SK-N-SH treated with all-trans-retinoic acid at 6 μM for 48 hours (cell line): ENCODE results near the gene PPY.

Source experiments
- ATAC-seq: fragments of 200-7000 bp; cut with Tn5 transposase; 3 replicates; pipeline ENCODE4 v1.9.1; 2020; ENCODE audit warnings: mild to moderate bottlenecking, moderate library complexity
- ARNTL ChIP-seq: fragments of 450-650 bp; formaldehyde crosslinking; IDR thresholded peaks from 2 replicates; pipeline ENCODE4 v1.5.0; 2020; ENCODE audit warnings: low read depth, mild to moderate bottlenecking, moderate library complexity, borderline replicate concordance
- BACH2 ChIP-seq: fragments of 250-450 bp; sonication (Bioruptor Pico); IDR thresholded peaks from 2 replicates; pipeline ENCODE4 v1.9.0; 2021; ENCODE audit warnings: mild to moderate bottlenecking, borderline replicate concordance
- CSDC2 ChIP-seq: fragments of 250-450 bp; sonication (Bioruptor Pico); IDR thresholded peaks from 2 replicates; pipeline ENCODE4 v1.5.0; 2020; ENCODE audit warnings: mild to moderate bottlenecking, moderate library complexity
- GLIS3 ChIP-seq: fragments of 250-450 bp; sonication (Bioruptor Pico); IDR thresholded peaks from 2 replicates; pipeline ENCODE4 v1.5.0; 2020; ENCODE audit warnings: mild to moderate bottlenecking, moderate library complexity
- ISL1 ChIP-seq: fragments of 250-450 bp; sonication (Bioruptor Pico); IDR thresholded peaks from 2 replicates; pipeline ENCODE4 v2.1.2; 2022; ENCODE audit warnings: mild to moderate bottlenecking, moderate library complexity
- OSR1 ChIP-seq: fragments of 250-450 bp; sonication (Bioruptor Pico); IDR thresholded peaks from 2 replicates; pipeline ENCODE4 v1.8.0; 2022; ENCODE audit warnings: moderate library complexity, mild to moderate bottlenecking, inconsistent platforms
- PATZ1 ChIP-seq: fragments of 250-450 bp; sonication (Bioruptor Pico); IDR thresholded peaks from 2 replicates; pipeline ENCODE4 v1.8.0; 2020; ENCODE audit warnings: mild to moderate bottlenecking, moderate library complexity, borderline replicate concordance
- POU6F1 ChIP-seq: fragments of 250-450 bp; sonication (Bioruptor Pico); IDR thresholded peaks from 2 replicates; pipeline ENCODE4 v1.8.0; 2021; ENCODE audit warnings: low read depth, mild to moderate bottlenecking, moderate library complexity, borderline replicate concordance
- RARB ChIP-seq: fragments of 250-450 bp; sonication (Bioruptor Pico); IDR thresholded peaks from 2 replicates; pipeline ENCODE4 v1.8.0; 2021; ENCODE audit warnings: mild to moderate bottlenecking, moderate library complexity
- SNAI2 ChIP-seq: fragments of 250-450 bp; sonication (Bioruptor Pico); IDR thresholded peaks from 2 replicates; pipeline ENCODE4 v1.5.0; 2020; ENCODE audit warnings: mild to moderate bottlenecking, moderate library complexity
- TCF4 ChIP-seq: fragments of 250-450 bp; sonication (Bioruptor Pico); IDR thresholded peaks from 2 replicates; pipeline ENCODE4 v1.8.0; 2021; ENCODE audit warnings: mild to moderate bottlenecking, moderate library complexity, borderline replicate concordance
- TOX ChIP-seq: fragments of 250-450 bp; sonication (Bioruptor Pico); IDR thresholded peaks from 2 replicates; pipeline ENCODE4 v1.8.0; 2021; ENCODE audit warnings: mild to moderate bottlenecking, moderate library complexity, borderline replicate concordance
- ZC3H10 ChIP-seq: fragments of 250-450 bp; sonication (Bioruptor Pico); IDR thresholded peaks from 2 replicates; pipeline ENCODE4 v1.5.1; 2021; ENCODE audit warnings: mild to moderate bottlenecking, moderate library complexity
- ZFP3 ChIP-seq: fragments of 250-450 bp; sonication (Bioruptor Pico); IDR thresholded peaks from 2 replicates; pipeline ENCODE4 v1.5.0; 2020; ENCODE audit warnings: mild to moderate bottlenecking, moderate library complexity
- ZFP30 ChIP-seq: fragments of 450-650 bp; formaldehyde crosslinking; IDR thresholded peaks from 2 replicates; pipeline ENCODE4 v1.5.0; 2022; ENCODE audit warnings: mild to moderate bottlenecking, moderate library complexity
- ZNF565 ChIP-seq: fragments of 450-650 bp; formaldehyde crosslinking; conservative IDR thresholded peaks from 2 replicates; pipeline ENCODE4 v1.5.0; 2020; ENCODE audit warnings: low read depth, mild to moderate bottlenecking, moderate library complexity
- ZNF70 ChIP-seq: fragments of 450-650 bp; formaldehyde crosslinking; IDR thresholded peaks from 2 replicates; pipeline ENCODE4 v1.5.0; 2020; ENCODE audit warnings: mild to moderate bottlenecking, moderate library complexity
- ZNF8 ChIP-seq: fragments of 450-650 bp; formaldehyde crosslinking; IDR thresholded peaks from 2 replicates; pipeline ENCODE4 v1.5.0; 2020; ENCODE audit warnings: mild to moderate bottlenecking, moderate library complexity
- TF ChIP-seq, protein P1 (sequence below): fragments of 250-450 bp; sonication (Bioruptor Pico); IDR thresholded peaks from 2 replicates; pipeline ENCODE4 v1.5.1; 2021; ENCODE audit warnings: mild to moderate bottlenecking, moderate library complexity
- TF ChIP-seq, protein P2 (sequence below): fragments of 250-450 bp; sonication (Bioruptor Pico); IDR thresholded peaks from 2 replicates; pipeline ENCODE4 v1.5.0; 2020; ENCODE audit warnings: mild to moderate bottlenecking, moderate library complexity

Gene PPY

DNA sequence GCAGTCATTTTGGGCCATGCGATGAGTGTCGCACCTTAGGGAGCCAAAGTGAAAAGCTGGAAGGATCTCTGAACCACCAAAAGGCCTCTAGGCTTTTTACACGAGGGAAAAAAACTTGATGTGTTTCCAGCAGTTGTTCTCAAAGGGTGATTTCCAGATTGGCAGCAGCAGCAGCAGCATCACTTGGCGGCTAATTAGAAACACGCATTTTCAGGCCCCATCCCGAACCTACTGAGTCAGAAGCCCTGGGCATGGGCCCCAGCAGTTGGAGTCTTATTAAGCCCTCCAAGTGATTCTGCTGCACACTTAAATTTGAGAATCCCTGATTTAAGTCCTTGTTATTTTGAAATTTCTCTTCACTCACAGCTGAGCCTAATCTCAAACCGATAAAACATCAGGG lies 36.7 kb upstream of the PPY start:
- TF ChIP-seq RARB (CRISPR knock-in tag) = no peak
- TF ChIP-seq ZC3H10 (CRISPR knock-in tag) = no peak
- no peak for TF ChIP-seq POU6F1 (CRISPR knock-in tag)
- no peak for TF ChIP-seq SNAI2 (CRISPR knock-in tag)
- no peak for TF ChIP-seq CSDC2 (CRISPR knock-in tag)
- TF ChIP-seq ARNTL = no peak
- no peak for TF ChIP-seq ZFP30
- TF ChIP-seq, protein P1, sequence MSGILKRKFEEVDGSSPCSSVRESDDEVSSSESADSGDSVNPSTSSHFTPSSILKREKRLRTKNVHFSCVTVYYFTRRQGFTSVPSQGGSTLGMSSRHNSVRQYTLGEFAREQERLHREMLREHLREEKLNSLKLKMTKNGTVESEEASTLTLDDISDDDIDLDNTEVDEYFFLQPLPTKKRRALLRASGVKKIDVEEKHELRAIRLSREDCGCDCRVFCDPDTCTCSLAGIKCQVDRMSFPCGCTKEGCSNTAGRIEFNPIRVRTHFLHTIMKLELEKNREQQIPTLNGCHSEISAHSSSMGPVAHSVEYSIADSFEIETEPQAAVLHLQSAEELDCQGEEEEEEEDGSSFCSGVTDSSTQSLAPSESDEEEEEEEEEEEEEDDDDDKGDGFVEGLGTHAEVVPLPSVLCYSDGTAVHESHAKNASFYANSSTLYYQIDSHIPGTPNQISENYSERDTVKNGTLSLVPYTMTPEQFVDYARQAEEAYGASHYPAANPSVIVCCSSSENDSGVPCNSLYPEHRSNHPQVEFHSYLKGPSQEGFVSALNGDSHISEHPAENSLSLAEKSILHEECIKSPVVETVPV = no peak
- no peak for TF ChIP-seq TOX
- no peak for TF ChIP-seq PATZ1
- TF ChIP-seq, protein P2, sequence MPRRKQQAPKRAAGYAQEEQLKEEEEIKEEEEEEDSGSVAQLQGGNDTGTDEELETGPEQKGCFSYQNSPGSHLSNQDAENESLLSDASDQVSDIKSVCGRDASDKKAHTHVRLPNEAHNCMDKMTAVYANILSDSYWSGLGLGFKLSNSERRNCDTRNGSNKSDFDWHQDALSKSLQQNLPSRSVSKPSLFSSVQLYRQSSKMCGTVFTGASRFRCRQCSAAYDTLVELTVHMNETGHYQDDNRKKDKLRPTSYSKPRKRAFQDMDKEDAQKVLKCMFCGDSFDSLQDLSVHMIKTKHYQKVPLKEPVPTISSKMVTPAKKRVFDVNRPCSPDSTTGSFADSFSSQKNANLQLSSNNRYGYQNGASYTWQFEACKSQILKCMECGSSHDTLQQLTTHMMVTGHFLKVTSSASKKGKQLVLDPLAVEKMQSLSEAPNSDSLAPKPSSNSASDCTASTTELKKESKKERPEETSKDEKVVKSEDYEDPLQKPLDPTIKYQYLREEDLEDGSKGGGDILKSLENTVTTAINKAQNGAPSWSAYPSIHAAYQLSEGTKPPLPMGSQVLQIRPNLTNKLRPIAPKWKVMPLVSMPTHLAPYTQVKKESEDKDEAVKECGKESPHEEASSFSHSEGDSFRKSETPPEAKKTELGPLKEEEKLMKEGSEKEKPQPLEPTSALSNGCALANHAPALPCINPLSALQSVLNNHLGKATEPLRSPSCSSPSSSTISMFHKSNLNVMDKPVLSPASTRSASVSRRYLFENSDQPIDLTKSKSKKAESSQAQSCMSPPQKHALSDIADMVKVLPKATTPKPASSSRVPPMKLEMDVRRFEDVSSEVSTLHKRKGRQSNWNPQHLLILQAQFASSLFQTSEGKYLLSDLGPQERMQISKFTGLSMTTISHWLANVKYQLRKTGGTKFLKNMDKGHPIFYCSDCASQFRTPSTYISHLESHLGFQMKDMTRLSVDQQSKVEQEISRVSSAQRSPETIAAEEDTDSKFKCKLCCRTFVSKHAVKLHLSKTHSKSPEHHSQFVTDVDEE (CRISPR knock-in tag) = no peak
- no peak for TF ChIP-seq BACH2 (CRISPR knock-in tag)
- ATAC-seq = no peak

GRCh38 chr17:43978078-43978477 lies 35.8 kb upstream of the PPY start:
- TF ChIP-seq ARNTL (no peak), PATZ1 (no peak), ISL1 (CRISPR knock-in tag) (no peak), ZNF8 (no peak), ZNF565 (CRISPR knock-in tag) (no peak), POU6F1 (CRISPR knock-in tag) (no peak), ZNF70 (CRISPR knock-in tag) (no peak), BACH2 (CRISPR knock-in tag) (no peak), OSR1 (CRISPR knock-in tag) (no peak), GLIS3 (CRISPR knock-in tag) (no peak), ZFP3 (no peak), RARB (CRISPR knock-in tag) (no peak), CSDC2 (CRISPR knock-in tag) (no peak), TOX (no peak), TCF4 (CRISPR knock-in tag) (no peak), ZC3H10 (CRISPR knock-in tag) (no peak), SNAI2 (CRISPR knock-in tag) (no peak)
- TF ChIP-seq, protein P2 (CRISPR knock-in tag) = no peak
- TF ChIP-seq, protein P1 = no peak
- no peak for ATAC-seq
